Sigmoid colon (tissue), 4 donors: ENCODE data around the gene NDUFB2.

Experiments used
- CTCF ChIP-seq, 4 experiments: fragments of 450-650 bp in 3 of 4; fragments of 200-600 bp in 1 of 4; IDR thresholded peaks; one replicate each; pipeline ENCODE4 v1.5.1; 2016 to 2019; ENCODE audit warnings: antibody characterized with exemption in 4 of 4, mild to moderate bottlenecking in 3 of 4, moderate library complexity in 2 of 4
- EP300 ChIP-seq, 4 donors: sonication (generic); formaldehyde crosslinking; IDR thresholded peaks; one replicate each; pipeline ENCODE4 v1.6.1; 2017; ENCODE audit warnings: antibody characterized with exemption in 4 of 4
- POLR2A ChIP-seq, 2 donors: fragments of 450-650 bp; IDR thresholded peaks; one replicate each; pipeline ENCODE4 v1.6.1; 2016; ENCODE audit warnings: antibody characterized with exemption in 2 of 2, mild to moderate bottlenecking in 2 of 2, moderate library complexity in 2 of 2
- POLR2AphosphoS5 ChIP-seq, 4 donors: sonication (generic); formaldehyde crosslinking; IDR thresholded peaks; one replicate each; pipeline ENCODE4 v1.6.1; 2017; ENCODE audit warnings: antibody characterized with exemption in 4 of 4

DNA sequence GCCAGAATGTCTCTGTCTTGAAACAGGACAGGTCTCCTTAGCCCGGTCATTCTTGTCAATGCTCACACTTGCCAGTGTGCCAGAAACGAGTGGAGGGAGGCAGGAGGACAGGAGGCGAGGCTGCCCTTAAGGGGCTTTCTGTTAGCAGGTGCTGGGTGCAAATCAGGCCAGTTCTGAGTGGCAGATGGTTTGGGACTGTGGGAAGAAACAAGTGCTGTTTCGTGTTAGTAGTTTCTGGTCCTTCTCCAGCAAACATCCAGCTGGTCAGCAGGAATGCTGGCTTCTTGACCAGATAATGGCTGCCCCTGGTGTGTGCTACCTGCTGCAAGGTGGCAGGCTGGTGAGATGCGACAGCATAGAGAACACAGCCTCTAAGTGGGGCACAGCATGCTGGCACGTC, 8.2 kb upstream of the NDUFB2 start:
- no peak for TF ChIP-seq CTCF (IDR thresholded peaks at IDR 0.05)
- no peak for TF ChIP-seq POLR2A (IDR thresholded peaks at IDR 0.05)
- no peak for TF ChIP-seq POLR2AphosphoS5 (IDR thresholded peaks at IDR 0.05)
- no peak for TF ChIP-seq EP300 (IDR thresholded peaks at IDR 0.05)
